OCI-LY3 (cell line): ENCODE measurements around the gene ASTN2.

ENCODE experiments used
- CTCF ChIP-seq: fragments of 200-600, 300-600 bp; sonication (generic); IDR thresholded peaks from 2 replicates; pipeline ENCODE4 v1.5.1; 2014; ENCODE audit warnings: antibody characterized with exemption, low read length, low read depth
- EZH2phosphoT487 ChIP-seq: fragments of 200-600 bp; shearing (Covaris generic); IDR thresholded peaks from 2 replicates; pipeline ENCODE4 v1.6.1; 2018; ENCODE audit warnings: antibody characterized with exemption, mixed run types, low read depth

GRCh38 chr9:116726602-116727001 is 688.3 kb downstream of the ASTN2 start:
- no peak for TF ChIP-seq CTCF
- TF ChIP-seq EZH2phosphoT487, result no peak
